Body of pancreas (tissue), 4 donors: ENCODE data around the gene IFFO2. TPM values are rescaled to one million over a fixed set of nuclear protein-coding genes. Genes with fewer than 3 reads are reported as not detected.

Experiments used
- ATAC-seq: fragments of 150-250 bp; one replicate; pipeline ENCODE4 v1.9.1; 2016
- DNase-seq, 4 donors: peaks; one replicate each; pipeline ENCODE4 v3.0.0-alpha.2; 2019
- H3K27ac ChIP-seq, 4 donors: fragments of 200-600 bp; sonication (generic); 1 replicate in 3 of 4; 2 replicates in 1 of 4; pipeline versions ENCODE4 v1.5.1 to v1.6.1; 2016 to 2019; ENCODE audit warnings: mild to moderate bottlenecking in 1 of 4, mixed read lengths in 1 of 4, moderate library complexity in 1 of 4
- H3K27me3 ChIP-seq, 2 donors: fragments of 200-600 bp; sonication (generic); one replicate each; pipeline ENCODE4 v1.6.0; 2016; ENCODE audit warnings: mild to moderate bottlenecking in 1 of 2
- H3K36me3 ChIP-seq, 2 donors: fragments of 200-600 bp; sonication (generic); replicated peaks in 1 of 2; 2 replicates each; pipeline ENCODE4 v1.5.1; 2016; ENCODE audit warnings: low read depth in 2 of 2; ENCODE audit not compliant: insufficient read depth in 1 of 2
- H3K4me1 ChIP-seq: fragments of 200-600 bp; sonication (generic); one replicate; pipeline ENCODE4 v1.6.0; 2016
- H3K4me3 ChIP-seq, 2 donors: fragments of 200-600 bp; sonication (generic); 1 replicate in 1 of 2; 2 replicates in 1 of 2; pipeline ENCODE4 v1.5.1; 2016 to 2019
- H3K9me3 ChIP-seq, 3 donors: fragments of 200-600 bp; sonication (generic); 1 replicate in 2 of 3; 2 replicates in 1 of 3; pipeline ENCODE4 v1.5.1; 2016
- CTCF ChIP-seq, 7 experiments: fragments of 450-650 bp in 4 of 7; fragments of 200-600 bp in 3 of 7; sonication (generic) in 3 of 7; IDR thresholded peaks; one replicate each; pipeline ENCODE4 v1.5.1; 2016 to 2019; ENCODE audit warnings: antibody characterized with exemption in 7 of 7
- POLR2A ChIP-seq, 3 donors: fragments of 450-650 bp; IDR thresholded peaks; one replicate each; pipeline ENCODE4 v1.6.1; 2016; ENCODE audit warnings: antibody characterized with exemption in 3 of 3, mild to moderate bottlenecking in 2 of 3
- WGBS, 2 donors: methylation state at CpG; one replicate each; pipeline ENCODE4 v1.1.5; 2017; 5-methylcytosine and 5-hydroxymethylcytosine counted together
- intact Hi-C: fragments of 100-400 bp; cut with DNase I; formaldehyde crosslinking; loops from one replicate; pipeline ENCODE4 v1.15.1; 2023
- total RNA-seq, 2 donors: library from RNA; depleted of rRNA; stranded (reverse); fragments of >200 nt; gene quantifications; one replicate each; pipeline ENCODE4 v1.1.0, GENCODE V29; 2016

IFFO2 gene
- total RNA-seq, 2 donors from 2014 or later = 23.1 to 219 TPM

DNA sequence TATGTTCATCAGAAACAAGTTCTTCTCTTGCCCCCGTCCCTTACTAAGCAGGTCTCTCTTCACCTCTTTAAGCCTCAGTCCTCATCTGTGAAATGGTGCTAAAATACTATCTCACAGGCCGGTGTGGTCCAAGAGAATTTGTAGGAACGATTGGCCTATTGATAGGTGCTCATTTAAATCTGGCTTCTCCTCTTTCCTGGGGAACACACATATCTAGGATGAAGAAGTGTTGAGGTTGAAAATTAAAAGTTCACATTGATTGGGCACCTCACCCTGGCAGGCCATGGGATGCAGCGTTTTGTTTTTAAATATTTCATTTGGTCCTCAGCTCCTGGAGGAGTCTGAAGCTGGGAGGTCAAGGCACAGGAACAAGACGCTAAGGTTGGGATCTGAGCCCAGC lies 88.1 kb downstream of the IFFO2 start:
- no peaks in the 10 kb centered on the region for H3K9me3 ChIP-seq
- no peaks in the 10 kb centered on the region for H3K27me3 ChIP-seq
- no peak for TF ChIP-seq CTCF (IDR thresholded peaks at IDR 0.05)
- no peak for TF ChIP-seq POLR2A (IDR thresholded peaks at IDR 0.05)
- peaks cover 13% of the 10 kb centered on the region for H3K4me1 ChIP-seq
- no peak overlapping the region for H3K4me3 ChIP-seq
- intact Hi-C loops = no loop called here
- ATAC-seq = no peak
- WGBS, 2 donors = 51 to 57% methylated on average over 5 of the region's 5 CpGs
- H3K36me3 ChIP-seq = no peaks in the 10 kb centered on the region
- no peak overlapping the region for H3K27ac ChIP-seq
- no peak for DNase-seq

- no peaks in the 10 kb centered on the region for H3K9me3 ChIP-seq
- ATAC-seq (no peak), DNase-seq (no peak)
- intact Hi-C loops = no loop called here
- WGBS, 2 donors = 81 to 84% methylated on average over 3 of the region's 3 CpGs
- TF ChIP-seq CTCF (IDR thresholded peaks at IDR 0.05) = no peak
- no peak for TF ChIP-seq POLR2A (IDR thresholded peaks at IDR 0.05)
- no peak overlapping the region for H3K27ac ChIP-seq
- no peaks in the 10 kb centered on the region for H3K36me3 ChIP-seq
- H3K4me3 ChIP-seq = no peak overlapping the region
- H3K4me1 ChIP-seq = peaks cover 13% of the 10 kb centered on the region
- no peaks in the 10 kb centered on the region for H3K27me3 ChIP-seq
Observed at GRCh38 chr1:18866846-18867245, 89.6 kb downstream of the IFFO2 start.

DNA sequence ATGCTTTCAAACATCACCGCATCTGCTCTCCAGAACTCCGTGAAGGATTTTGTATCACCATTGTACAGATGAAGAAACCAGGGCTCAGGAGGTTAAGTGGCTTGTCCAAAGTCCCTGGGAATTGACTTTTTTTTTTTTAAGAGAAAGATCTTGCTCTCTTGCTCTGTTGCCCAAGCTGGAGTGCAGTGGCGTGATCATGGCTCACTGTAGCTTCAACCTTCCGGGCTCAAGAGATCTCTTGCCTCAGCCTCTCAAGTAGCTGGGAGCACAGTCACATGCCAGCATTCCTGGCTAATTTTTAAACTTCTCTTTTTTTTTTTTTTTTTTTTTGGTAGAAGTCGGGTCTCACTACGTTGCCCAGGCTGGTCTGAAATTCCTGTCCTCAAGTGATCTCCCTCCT lies 90.2 kb downstream of the IFFO2 start:
- Histone ChIP-seq H3K36me3 (no peaks in the 10 kb centered on the region), H3K27ac (no peak overlapping the region), H3K4me1 (peaks cover 13% of the 10 kb centered on the region), H3K27me3 (no peaks in the 10 kb centered on the region), H3K4me3 (no peak overlapping the region), H3K9me3 (no peaks in the 10 kb centered on the region)
- no peak for ATAC-seq
- TF ChIP-seq CTCF (IDR thresholded peaks at IDR 0.05) = no peak
- TF ChIP-seq POLR2A (IDR thresholded peaks at IDR 0.05) = no peak
- 55 to 63% methylated on average over 6 of the region's 6 CpGs for WGBS, 2 donors
- no peak for DNase-seq
- intact Hi-C loops = no loop called here

DNA sequence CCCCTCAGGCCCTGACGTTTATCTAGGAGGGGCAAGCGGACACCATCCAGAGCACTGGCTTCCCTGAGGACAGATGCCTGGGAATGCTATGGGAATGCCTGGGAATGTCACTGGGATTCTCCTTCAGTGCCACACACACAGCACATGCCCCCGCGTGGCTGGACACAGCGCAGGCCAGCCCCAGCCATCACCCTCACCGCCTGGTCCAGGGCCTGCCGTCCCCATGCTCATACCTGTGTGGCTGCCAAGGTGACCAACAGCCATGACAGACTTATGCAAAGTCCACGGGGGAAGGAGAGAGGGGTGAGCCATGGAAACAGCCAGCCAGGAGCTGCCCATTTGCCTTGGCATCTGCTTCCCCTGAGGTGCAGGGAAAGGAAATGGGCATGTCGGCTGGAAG lies 91.3 kb downstream of the IFFO2 start:
- 55 to 68% methylated on average over 2 to 9 of the region's 9 CpGs for WGBS, 2 donors
- Histone ChIP-seq H3K36me3 (no peaks in the 10 kb centered on the region), H3K4me1 (peaks cover 11% of the 10 kb centered on the region), H3K9me3 (no peaks in the 10 kb centered on the region), H3K4me3 (no peak overlapping the region), H3K27me3 (no peaks in the 10 kb centered on the region), H3K27ac (no peak overlapping the region)
- no peak for ATAC-seq
- intact Hi-C loops = no loop called here
- TF ChIP-seq POLR2A (IDR thresholded peaks at IDR 0.05) = no peak
- no peak for TF ChIP-seq CTCF (IDR thresholded peaks at IDR 0.05)
- DNase-seq = no peak

- Histone ChIP-seq H3K27ac (no peak overlapping the region), H3K9me3 (no peaks in the 10 kb centered on the region), H3K27me3 (no peaks in the 10 kb centered on the region), H3K4me3 (no peak overlapping the region), H3K4me1 (no peaks in the 10 kb centered on the region), H3K36me3 (no peaks in the 10 kb centered on the region)
- no peak for ATAC-seq
- DNase-seq = no peak
- TF ChIP-seq POLR2A (IDR thresholded peaks at IDR 0.05) (no peak), CTCF (IDR thresholded peaks at IDR 0.05) (no peak)
- intact Hi-C loops = no loop called here
- 61 to 69% methylated on average over 8 of the region's 8 CpGs for WGBS, 2 donors
Observed at GRCh38 chr1:18861590-18861989, 94.9 kb downstream of the IFFO2 start.
